Esophagus squamous epithelium (tissue), 5 donors: Measurements from ENCODE around the gene RBMS3. TPM values are rescaled to one million over a fixed set of nuclear protein-coding genes. Genes with fewer than 3 reads are reported as not detected.
"Not testable (repeated sequence)": the region's sequence is repeated elsewhere in the genome, so short reads cannot be mapped to it uniquely, and the experiment has no call there.

Experiments
- DNase-seq: peaks from one replicate; lab custom pipeline; 2025; lab: John Stamatoyannopoulos, UW
- H3K27ac ChIP-seq, 4 donors: fragments of 200-600 bp; sonication (generic); one replicate each; pipeline ENCODE4 v1.5.1; 2016 to 2019; ENCODE audit warnings: mild to moderate bottlenecking in 1 of 4
- H3K27me3 ChIP-seq, 4 donors: fragments of 200-600 bp; sonication (generic); 1 replicate in 3 of 4; 2 replicates in 1 of 4; pipeline versions ENCODE4 v1.5.1 to v1.6.0; 2017 to 2021; ENCODE audit warnings: antibody characterized with exemption in 1 of 4
- H3K36me3 ChIP-seq, 3 donors: fragments of 200-600 bp; sonication (generic); one replicate each; pipeline ENCODE4 v1.5.1; 2016 to 2019
- H3K4me1 ChIP-seq, 3 donors: fragments of 200-600 bp; sonication (generic); one replicate each; pipeline ENCODE4 v1.5.1; 2017 to 2019
- H3K4me3 ChIP-seq, 4 donors: fragments of 200-600 bp; sonication (generic); 1 replicate in 3 of 4; 2 replicates in 1 of 4; pipeline ENCODE4 v1.5.1; 2016 to 2019; ENCODE audit warnings: mild to moderate bottlenecking in 2 of 4, moderate library complexity in 1 of 4
- H3K9me3 ChIP-seq, 3 donors: fragments of 200-600 bp; sonication (generic); one replicate each; pipeline ENCODE4 v1.5.1; 2016 to 2019
- POLR2A ChIP-seq, 4 donors: fragments of 450-650 bp; IDR thresholded peaks; one replicate each; pipeline ENCODE4 v1.6.1; 2017; ENCODE audit warnings: antibody characterized with exemption in 4 of 4, mild to moderate bottlenecking in 4 of 4, moderate library complexity in 3 of 4
- WGBS, 2 donors: methylation state at CpG; one replicate each; pipeline ENCODE4 v1.1.5; 2018; 5-methylcytosine and 5-hydroxymethylcytosine counted together
- intact Hi-C: fragments of 100-400 bp; cut with DNase I; formaldehyde crosslinking; loops from one replicate; pipeline ENCODE4 v1.15.0; 2022
- total RNA-seq, 4 donors: library from RNA; depleted of rRNA; stranded (reverse); fragments of >200 nt; gene quantifications; one replicate each; pipeline ENCODE4 v1.1.0, GENCODE V29; 2016
- TF ChIP-seq, protein P1 (sequence below), 6 experiments: fragments of 450-650 bp in 4 of 6; fragments of 200-600 bp in 2 of 6; sonication (generic) in 2 of 6; IDR thresholded peaks; one replicate each; pipeline ENCODE4 v1.5.1; 2016 to 2019; ENCODE audit warnings: antibody characterized with exemption in 6 of 6, mild to moderate bottlenecking in 4 of 6, moderate library complexity in 4 of 6
- donor health status: DM: yes; HTN: yes; CAD: no.

RBMS3 gene
- total RNA-seq, 4 donors from 2014 or later = 0.57 to 35.7 (median 6.1) TPM

DNA sequence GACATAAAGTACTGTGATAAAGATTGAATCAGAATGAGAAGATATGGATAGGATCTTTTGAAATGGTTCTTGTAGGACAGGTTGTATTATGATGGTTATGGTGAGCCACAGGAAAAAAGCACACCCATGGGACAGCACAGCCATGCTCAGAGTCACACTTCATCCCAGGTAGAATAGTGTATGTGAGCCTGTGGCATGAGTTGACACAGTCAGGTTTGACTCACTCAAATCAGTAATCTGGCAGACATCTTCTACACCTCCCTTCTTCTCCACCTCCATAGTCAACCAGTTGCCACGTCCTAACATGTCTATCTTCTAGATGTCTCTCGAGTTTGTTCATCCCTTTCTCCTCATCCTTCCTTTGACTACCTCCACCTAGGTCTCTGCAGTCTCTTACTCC is 176.0 kb downstream of the RBMS3 start:
- WGBS, 2 donors = 34 to 75% methylated on average over 2 of the region's 2 CpGs
- intact Hi-C loops = no loop called here
- Histone ChIP-seq H3K36me3 (no peaks in the 10 kb centered on the region), H3K27me3 (no peaks in the 10 kb centered on the region), H3K4me3 (no peak overlapping the region), H3K9me3 (no peaks in the 10 kb centered on the region), H3K4me1 (peaks cover 11 to 29% (median 14%) of the 10 kb centered on the region in 3 donors), H3K27ac (no peak overlapping the region)
- TF ChIP-seq POLR2A (IDR thresholded peaks at IDR 0.05) = no peak
- TF ChIP-seq, protein P1, sequence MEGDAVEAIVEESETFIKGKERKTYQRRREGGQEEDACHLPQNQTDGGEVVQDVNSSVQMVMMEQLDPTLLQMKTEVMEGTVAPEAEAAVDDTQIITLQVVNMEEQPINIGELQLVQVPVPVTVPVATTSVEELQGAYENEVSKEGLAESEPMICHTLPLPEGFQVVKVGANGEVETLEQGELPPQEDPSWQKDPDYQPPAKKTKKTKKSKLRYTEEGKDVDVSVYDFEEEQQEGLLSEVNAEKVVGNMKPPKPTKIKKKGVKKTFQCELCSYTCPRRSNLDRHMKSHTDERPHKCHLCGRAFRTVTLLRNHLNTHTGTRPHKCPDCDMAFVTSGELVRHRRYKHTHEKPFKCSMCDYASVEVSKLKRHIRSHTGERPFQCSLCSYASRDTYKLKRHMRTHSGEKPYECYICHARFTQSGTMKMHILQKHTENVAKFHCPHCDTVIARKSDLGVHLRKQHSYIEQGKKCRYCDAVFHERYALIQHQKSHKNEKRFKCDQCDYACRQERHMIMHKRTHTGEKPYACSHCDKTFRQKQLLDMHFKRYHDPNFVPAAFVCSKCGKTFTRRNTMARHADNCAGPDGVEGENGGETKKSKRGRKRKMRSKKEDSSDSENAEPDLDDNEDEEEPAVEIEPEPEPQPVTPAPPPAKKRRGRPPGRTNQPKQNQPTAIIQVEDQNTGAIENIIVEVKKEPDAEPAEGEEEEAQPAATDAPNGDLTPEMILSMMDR (IDR thresholded peaks at IDR 0.05) = no peak
- no peak for DNase-seq

- no peaks in the 10 kb centered on the region for H3K27me3 ChIP-seq
- H3K4me3 ChIP-seq = no peak overlapping the region
- DNase-seq = no peak
- no peaks in the 10 kb centered on the region for H3K4me1 ChIP-seq
- no peak overlapping the region for H3K27ac ChIP-seq
- H3K36me3 ChIP-seq = no peaks in the 10 kb centered on the region
- intact Hi-C loops = no loop called here
- WGBS, 2 donors = 62 to 70% methylated on average over 3 of the region's 3 CpGs
- TF ChIP-seq, protein P1 (IDR thresholded peaks at IDR 0.05) = no peak
- TF ChIP-seq POLR2A (IDR thresholded peaks at IDR 0.05) = no peak
- no peaks in the 10 kb centered on the region for H3K9me3 ChIP-seq
These were observed 182.4 kb downstream of the RBMS3 start for GRCh38 chr3:29463304-29463703.

DNA sequence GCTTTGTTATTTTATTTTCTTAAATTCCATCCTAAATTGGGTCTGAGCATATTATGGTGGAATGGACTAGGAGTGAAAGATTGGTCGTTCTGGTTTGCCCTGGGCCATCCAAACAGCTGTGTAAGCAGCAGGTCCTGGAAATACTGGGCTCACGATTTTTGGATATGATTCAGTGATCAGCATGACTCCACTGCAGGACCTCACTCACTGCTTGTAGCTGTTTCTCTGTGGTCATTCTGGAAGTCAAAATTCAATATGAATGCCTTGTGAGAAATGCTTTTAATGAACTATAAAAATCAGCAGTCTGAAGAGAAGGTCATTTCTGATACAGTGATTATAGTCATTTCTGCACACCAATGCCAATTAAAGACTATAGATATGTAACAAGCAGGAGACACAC is 185.0 kb downstream of the RBMS3 start:
- WGBS, 2 donors = 19 to 30% methylated on average over 2 of the region's 2 CpGs
- Histone ChIP-seq H3K4me1 (no peaks in the 10 kb centered on the region), H3K36me3 (no peaks in the 10 kb centered on the region), H3K4me3 (no peak overlapping the region), H3K27ac (no peak overlapping the region), H3K27me3 (no peaks in the 10 kb centered on the region), H3K9me3 (no peaks in the 10 kb centered on the region)
- TF ChIP-seq, protein P1 (IDR thresholded peaks at IDR 0.05) = no peak
- no peak for TF ChIP-seq POLR2A (IDR thresholded peaks at IDR 0.05)
- no peak for DNase-seq
- intact Hi-C loops = no loop called here

GRCh38 chr3:29466442-29466841 is 185.6 kb downstream of the RBMS3 start:
- intact Hi-C loops = no loop called here
- H3K27me3 ChIP-seq = no peaks in the 10 kb centered on the region
- TF ChIP-seq, protein P1 (IDR thresholded peaks at IDR 0.05) = no peak
- no peak for TF ChIP-seq POLR2A (IDR thresholded peaks at IDR 0.05)
- H3K27ac ChIP-seq = no peak overlapping the region
- no peaks in the 10 kb centered on the region for H3K4me1 ChIP-seq
- H3K4me3 ChIP-seq = no peak overlapping the region
- DNase-seq = no peak
- H3K36me3 ChIP-seq = no peaks in the 10 kb centered on the region
- 43 to 48% methylated on average over 2 of the region's 2 CpGs for WGBS, 2 donors
- H3K9me3 ChIP-seq = no peaks in the 10 kb centered on the region

GRCh38 chr3:29468187-29468586 is 187.3 kb downstream of the RBMS3 start:
- no peak for DNase-seq
- Histone ChIP-seq H3K27me3 (no peaks in the 10 kb centered on the region), H3K4me1 (no peaks in the 10 kb centered on the region), H3K27ac (no peak overlapping the region), H3K36me3 (no peaks in the 10 kb centered on the region), H3K4me3 (no peak overlapping the region), H3K9me3 (no peaks in the 10 kb centered on the region)
- no peak for TF ChIP-seq POLR2A (IDR thresholded peaks at IDR 0.05)
- TF ChIP-seq, protein P1 (IDR thresholded peaks at IDR 0.05) = no peak
- WGBS, 2 donors = 93 to 95% methylated on average over 4 of the region's 4 CpGs
- intact Hi-C loops = no loop called here

DNA sequence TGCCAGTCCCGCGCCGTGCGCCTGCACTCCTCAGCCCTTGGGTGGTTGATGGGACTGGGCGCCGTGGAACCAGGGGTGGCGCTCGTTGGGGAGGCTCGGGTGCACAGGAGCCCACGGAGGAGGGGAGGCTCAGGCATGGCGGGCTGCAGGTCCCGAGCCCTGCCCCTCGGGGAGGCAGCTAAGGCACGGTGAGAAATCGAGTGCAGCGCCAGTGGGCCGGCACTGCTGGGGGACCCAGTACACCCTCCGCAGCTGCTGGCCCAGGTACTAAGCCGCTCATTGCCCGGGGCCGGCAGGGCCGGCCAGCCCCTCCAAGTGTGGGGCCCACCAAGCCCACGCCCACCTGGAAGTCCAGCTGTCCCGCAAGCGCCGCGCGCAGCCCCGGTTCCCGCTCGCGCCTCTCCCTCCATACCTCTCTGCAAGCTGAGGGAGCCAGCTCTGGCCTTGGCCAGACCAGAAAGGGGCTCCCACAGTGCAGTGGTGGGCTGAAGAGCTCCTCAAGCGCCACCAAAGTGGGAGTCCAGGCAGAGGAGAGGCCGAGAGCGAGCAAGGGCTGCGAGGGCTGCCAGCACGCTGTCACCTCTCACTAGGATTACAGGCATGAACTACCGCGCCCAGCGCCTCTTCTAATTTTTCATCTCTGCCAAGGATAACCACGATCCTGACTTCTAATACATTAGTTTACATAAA is 192.8 kb downstream of the RBMS3 start:
- H3K4me1 ChIP-seq, DNase-seq, intact Hi-C loops, H3K36me3 ChIP-seq, H3K27me3 ChIP-seq, H3K9me3 ChIP-seq, H3K27ac ChIP-seq, H3K4me3 ChIP-seq: not testable (repeated sequence)
- 77 to 90% methylated on average over 10 of the region's 41 CpGs for WGBS, 2 donors
